Ectodermal cell (in vitro differentiated cells): ENCODE results near the gene PRICKLE2.

ENCODE experiments used
- H3K27ac ChIP-seq: 2 replicates; pipeline ENCODE4 v1.7.0; 2013; ENCODE audit warnings: mild to moderate bottlenecking, low read depth, low read length; ENCODE audit not compliant: insufficient read depth, poor library complexity, severe bottlenecking
- H3K27me3 ChIP-seq: 2 replicates; pipeline ENCODE4 v1.7.0; 2013; ENCODE audit warnings: mild to moderate bottlenecking, low read length; ENCODE audit not compliant: insufficient read depth, control insufficient read depth, poor library complexity, severe bottlenecking
- H3K36me3 ChIP-seq: one replicate; pipeline ENCODE4 v1.7.0; 2013; ENCODE audit warnings: low read length; ENCODE audit not compliant: control insufficient read depth, insufficient read depth
- H3K4me1 ChIP-seq: one replicate; pipeline ENCODE4 v1.7.0; 2013; ENCODE audit warnings: low read length; ENCODE audit not compliant: control insufficient read depth, insufficient read depth
- H3K4me3 ChIP-seq: 2 replicates; pipeline ENCODE4 v1.7.0; 2013; ENCODE audit warnings: low read depth, low read length, control low read depth; ENCODE audit not compliant: insufficient read depth
- H3K9me3 ChIP-seq: 2 replicates; pipeline ENCODE4 v1.7.0; 2013; ENCODE audit warnings: mild to moderate bottlenecking, low read length, moderate library complexity; ENCODE audit not compliant: control insufficient read depth
- WGBS, 2 experiments: methylation state at CpG; one replicate each; pipeline ENCODE4 v1.1.7; 2013; ENCODE audit warnings: missing lambda C conversion rate in 2 of 2; 5-methylcytosine and 5-hydroxymethylcytosine counted together

PRICKLE2 gene

DNA sequence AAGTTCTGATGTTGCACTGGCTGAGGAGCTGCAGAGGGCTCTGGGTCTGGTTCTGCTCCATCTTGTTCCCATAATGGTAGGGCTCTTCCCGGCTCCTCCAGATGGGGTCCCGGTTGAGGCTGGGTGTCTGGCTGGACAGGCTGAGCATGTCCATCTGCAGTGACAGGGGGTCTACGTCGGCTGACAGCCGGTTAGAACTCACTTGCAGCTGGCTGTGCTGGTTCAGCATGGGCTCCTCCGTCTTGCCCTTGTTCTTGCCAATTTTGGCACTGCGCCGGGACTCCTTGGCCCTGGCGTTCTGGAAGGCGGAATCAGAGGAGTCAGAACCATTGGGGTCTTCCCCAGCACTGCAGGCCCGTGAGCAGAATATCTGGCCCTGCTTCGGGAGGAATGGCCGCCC lies 78.1 kb downstream of the PRICKLE2 start:
- H3K36me3 ChIP-seq: peaks cover 8% of the 10 kb centered on the region
- H3K4me1 ChIP-seq: peaks cover 8% of the 10 kb centered on the region
- H3K27ac ChIP-seq: no peak overlapping the region
- H3K27me3 ChIP-seq: no peaks in the 10 kb centered on the region
- no peaks in the 10 kb centered on the region for H3K9me3 ChIP-seq
- WGBS, 2 experiments: 96% methylated on average over 13 of the region's 13 CpGs
- no peak overlapping the region for H3K4me3 ChIP-seq

DNA sequence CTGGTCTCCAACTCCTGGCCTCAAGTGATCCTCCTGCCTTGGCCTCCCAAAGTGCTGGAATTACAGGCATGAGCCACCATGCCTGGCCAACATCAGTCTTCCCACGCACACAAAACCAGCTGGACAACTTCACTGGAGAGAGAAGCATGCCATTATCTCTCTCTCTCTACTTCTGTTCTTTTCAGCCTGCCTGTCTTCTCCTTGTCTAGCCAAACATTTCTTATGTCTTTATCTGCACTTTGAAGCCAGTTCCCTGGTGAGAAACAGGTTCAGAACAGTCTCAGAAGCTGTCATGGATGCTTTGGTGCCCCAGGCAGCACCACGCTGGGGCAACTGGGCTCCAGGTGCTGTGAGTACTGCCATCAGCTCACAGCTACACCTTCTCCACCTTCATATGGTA lies 79.8 kb downstream of the PRICKLE2 start:
- Histone ChIP-seq H3K36me3 (peaks cover 8% of the 10 kb centered on the region), H3K4me1 (peaks cover 7% of the 10 kb centered on the region), H3K9me3 (no peaks in the 10 kb centered on the region), H3K27ac (no peak overlapping the region), H3K4me3 (no peak overlapping the region), H3K27me3 (no peaks in the 10 kb centered on the region)
- WGBS, 2 experiments: 94 to 97% methylated on average over 2 of the region's 2 CpGs

GRCh38 chr3:64144241-64144900 lies 80.9 kb downstream of the PRICKLE2 start:
- Histone ChIP-seq H3K27ac (no peak overlapping the region), H3K4me3 (no peak overlapping the region), H3K27me3 (no peaks in the 10 kb centered on the region), H3K9me3 (no peaks in the 10 kb centered on the region), H3K4me1 (peaks cover 4% of the 10 kb centered on the region), H3K36me3 (peaks cover 8% of the 10 kb centered on the region)
- 94% methylated on average over 9 of the region's 9 CpGs for WGBS, 2 experiments

GRCh38 chr3:64143409-64144130 lies 81.7 kb downstream of the PRICKLE2 start:
- Histone ChIP-seq H3K4me3 (no peak overlapping the region), H3K27me3 (no peaks in the 10 kb centered on the region), H3K4me1 (no peaks in the 10 kb centered on the region), H3K27ac (no peak overlapping the region), H3K9me3 (no peaks in the 10 kb centered on the region), H3K36me3 (peaks cover 8% of the 10 kb centered on the region)
- WGBS, 2 experiments: 85 to 86% methylated on average over 5 of the region's 5 CpGs

- Histone ChIP-seq H3K4me1 (no peaks in the 10 kb centered on the region), H3K9me3 (no peaks in the 10 kb centered on the region), H3K4me3 (no peak overlapping the region), H3K27me3 (no peaks in the 10 kb centered on the region), H3K36me3 (no peaks in the 10 kb centered on the region), H3K27ac (no peak overlapping the region)
- 73 to 86% methylated on average over 3 of the region's 3 CpGs for WGBS, 2 experiments
Observed at GRCh38 chr3:64141476-64141875, 83.8 kb downstream of the PRICKLE2 start.

DNA sequence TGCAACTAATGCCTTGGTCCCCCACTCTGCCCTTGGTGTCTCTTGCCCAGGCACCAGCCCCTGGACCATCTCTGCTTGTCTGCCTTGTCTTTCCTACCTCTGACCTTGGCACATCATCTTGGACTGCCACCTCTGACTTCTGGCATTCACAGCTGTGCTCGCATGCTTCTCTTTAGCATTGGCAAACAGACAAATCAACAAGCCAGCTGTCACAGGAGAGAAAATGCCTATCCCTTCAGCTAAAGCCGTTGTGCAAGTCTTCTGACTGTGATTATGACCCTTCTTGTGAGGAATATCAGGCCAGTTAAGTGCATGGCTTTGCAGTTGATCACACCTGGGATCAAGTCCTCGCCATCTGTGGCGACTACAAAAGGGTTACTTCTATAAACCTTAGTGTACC lies 84.6 kb downstream of the PRICKLE2 start:
- H3K4me1 ChIP-seq: no peaks in the 10 kb centered on the region
- H3K36me3 ChIP-seq: no peaks in the 10 kb centered on the region
- H3K27ac ChIP-seq: no peak overlapping the region
- H3K4me3 ChIP-seq: no peak overlapping the region
- no peaks in the 10 kb centered on the region for H3K9me3 ChIP-seq
- 92 to 93% methylated on average over 4 of the region's 4 CpGs for WGBS, 2 experiments
- no peaks in the 10 kb centered on the region for H3K27me3 ChIP-seq

- Histone ChIP-seq H3K36me3 (no peaks in the 10 kb centered on the region), H3K9me3 (no peaks in the 10 kb centered on the region), H3K4me3 (no peak overlapping the region), H3K27me3 (no peaks in the 10 kb centered on the region), H3K4me1 (no peaks in the 10 kb centered on the region), H3K27ac (no peak overlapping the region)
- WGBS, 2 experiments: 94 to 97% methylated on average over 2 of the region's 2 CpGs
Observed at GRCh38 chr3:64138656-64139375, 86.5 kb downstream of the PRICKLE2 start.

DNA sequence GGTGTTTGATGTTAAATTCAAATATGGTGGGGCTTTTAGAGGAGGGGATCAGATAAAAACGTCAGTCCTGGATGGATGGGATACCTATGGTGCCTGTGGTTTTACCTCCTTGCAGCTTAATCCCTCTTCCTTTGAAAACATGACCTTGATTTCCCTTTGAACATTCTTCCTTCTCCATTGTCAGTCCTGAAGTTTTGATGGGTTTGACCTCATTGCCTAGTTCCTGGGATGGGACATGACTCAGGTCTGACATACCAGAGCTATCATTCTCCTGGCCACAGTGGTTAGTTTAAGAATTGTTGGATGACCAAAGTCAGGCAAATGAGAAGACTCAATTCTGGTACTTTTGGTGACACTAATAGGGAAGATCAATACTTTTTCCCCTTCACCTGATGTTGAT lies 87.2 kb downstream of the PRICKLE2 start:
- WGBS, 2 experiments: 72 to 83% methylated on average over 1 of the region's 1 CpG

DNA sequence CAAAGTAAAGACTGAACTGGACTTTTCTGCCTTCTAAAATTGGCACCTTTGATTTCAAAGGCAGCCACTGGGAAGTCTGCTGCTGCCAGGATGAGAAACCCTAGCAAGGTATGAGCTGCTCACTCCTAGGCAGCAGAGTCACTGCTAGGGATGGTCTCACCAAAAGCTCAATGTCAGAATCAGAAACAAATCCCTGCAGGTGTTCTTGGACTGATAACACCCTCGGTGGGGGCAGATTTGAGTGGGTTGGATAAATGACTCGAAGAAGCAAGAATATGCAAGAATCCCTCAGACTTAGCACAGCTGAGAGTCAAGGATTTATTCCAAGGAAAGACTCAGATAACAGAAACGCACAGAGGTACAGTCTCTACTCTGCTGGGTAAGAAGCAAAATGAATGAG lies 90.4 kb downstream of the PRICKLE2 start:
- Histone ChIP-seq H3K4me1 (no peaks in the 10 kb centered on the region), H3K4me3 (no peak overlapping the region), H3K27me3 (no peaks in the 10 kb centered on the region), H3K27ac (no peak overlapping the region), H3K36me3 (no peaks in the 10 kb centered on the region), H3K9me3 (no peaks in the 10 kb centered on the region)
- WGBS, 2 experiments: 93 to 98% methylated on average over 3 of the region's 3 CpGs

More for the DNA sequence above, 87.2 kb downstream of the PRICKLE2 start:
- no peaks in the 10 kb centered on the region for H3K36me3 ChIP-seq
- no peak overlapping the region for H3K27ac ChIP-seq
- no peaks in the 10 kb centered on the region for H3K9me3 ChIP-seq
- H3K4me3 ChIP-seq: no peak overlapping the region
- no peaks in the 10 kb centered on the region for H3K27me3 ChIP-seq
- H3K4me1 ChIP-seq: no peaks in the 10 kb centered on the region

GRCh38 chr3:64133987-64134386 lies 91.3 kb downstream of the PRICKLE2 start:
- no peak overlapping the region for H3K27ac ChIP-seq

More at GRCh38 chr3:64133987-64134386, 91.3 kb downstream of the PRICKLE2 start:
- WGBS, 2 experiments: 91 to 98% methylated on average over 6 of the region's 6 CpGs
- H3K27me3 ChIP-seq: no peaks in the 10 kb centered on the region
- H3K36me3 ChIP-seq: no peaks in the 10 kb centered on the region
- H3K4me1 ChIP-seq: no peaks in the 10 kb centered on the region
- H3K4me3 ChIP-seq: no peak overlapping the region
- H3K9me3 ChIP-seq: no peaks in the 10 kb centered on the region
